ENCODE measurements around the gene COL27A1.

DNA sequence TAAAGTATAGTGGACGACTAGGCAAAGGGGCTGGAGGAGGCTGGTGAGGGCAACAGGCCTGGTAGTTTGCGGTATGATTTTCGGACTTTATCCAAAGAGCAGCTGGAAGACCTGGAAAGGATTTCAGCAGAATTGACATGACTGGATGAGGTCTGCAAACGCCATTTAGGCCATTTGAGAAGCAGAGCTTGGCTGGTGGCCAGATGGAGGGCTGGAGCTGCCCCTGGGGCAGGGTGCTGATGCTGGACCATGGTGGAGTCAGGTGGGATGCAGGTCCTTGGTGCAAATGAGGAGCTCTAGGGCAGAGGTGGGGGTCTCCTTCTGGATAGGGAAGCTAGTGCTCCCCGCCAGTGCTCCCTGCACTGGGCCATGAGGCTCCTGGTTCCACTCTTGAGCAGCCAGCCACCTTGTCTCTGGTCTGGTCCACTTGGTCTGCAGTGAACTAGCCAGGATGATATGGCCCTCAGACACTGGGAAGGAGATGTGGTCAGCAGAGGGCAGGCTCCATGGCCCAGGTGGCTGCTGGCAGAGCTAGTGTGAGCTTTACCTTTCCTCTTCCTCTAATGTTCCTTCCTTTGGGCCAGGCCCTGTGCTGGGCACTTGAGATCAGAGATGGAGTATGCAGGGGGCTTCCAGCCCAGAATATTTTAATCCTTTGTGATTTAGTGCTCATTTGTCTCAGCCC lies 31.4 kb downstream of the COL27A1 start:
- TF ChIP-seq, protein P1, sequence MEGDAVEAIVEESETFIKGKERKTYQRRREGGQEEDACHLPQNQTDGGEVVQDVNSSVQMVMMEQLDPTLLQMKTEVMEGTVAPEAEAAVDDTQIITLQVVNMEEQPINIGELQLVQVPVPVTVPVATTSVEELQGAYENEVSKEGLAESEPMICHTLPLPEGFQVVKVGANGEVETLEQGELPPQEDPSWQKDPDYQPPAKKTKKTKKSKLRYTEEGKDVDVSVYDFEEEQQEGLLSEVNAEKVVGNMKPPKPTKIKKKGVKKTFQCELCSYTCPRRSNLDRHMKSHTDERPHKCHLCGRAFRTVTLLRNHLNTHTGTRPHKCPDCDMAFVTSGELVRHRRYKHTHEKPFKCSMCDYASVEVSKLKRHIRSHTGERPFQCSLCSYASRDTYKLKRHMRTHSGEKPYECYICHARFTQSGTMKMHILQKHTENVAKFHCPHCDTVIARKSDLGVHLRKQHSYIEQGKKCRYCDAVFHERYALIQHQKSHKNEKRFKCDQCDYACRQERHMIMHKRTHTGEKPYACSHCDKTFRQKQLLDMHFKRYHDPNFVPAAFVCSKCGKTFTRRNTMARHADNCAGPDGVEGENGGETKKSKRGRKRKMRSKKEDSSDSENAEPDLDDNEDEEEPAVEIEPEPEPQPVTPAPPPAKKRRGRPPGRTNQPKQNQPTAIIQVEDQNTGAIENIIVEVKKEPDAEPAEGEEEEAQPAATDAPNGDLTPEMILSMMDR (IDR thresholded peaks at IDR 0.05; ENCODE audit: poor library complexity) = no peak
- no peak for TF ChIP-seq EZH2 (IDR thresholded peaks at IDR 0.05; ENCODE audit: borderline replicate concordance)
- no peak for TF ChIP-seq EZH2phosphoT487 (IDR thresholded peaks at IDR 0.05; ENCODE audit: low read depth, severe bottlenecking, unreplicated experiment)
